Astrocyte (in vitro differentiated cells and primary cell): Measurements from ENCODE around the gene KCND2. TPM values are rescaled to one million over a fixed set of nuclear protein-coding genes. Genes with fewer than 3 reads are reported as not detected.

ENCODE experiments used
- DNase-seq: peaks from one replicate; pipeline ENCODE4 v3.0.0-alpha.2; 2010; ENCODE audit warnings: low read depth
- FAIRE-seq: peaks from 2 replicates; lab custom pipeline; 2011; peaks lifted over from hg19 to GRCh38; lab: Jason Lieb, UNC
- H2AFZ ChIP-seq: 2 replicates; pipeline ENCODE4 v1.6.0; 2012; ENCODE audit warnings: low read depth, low read length, inconsistent platforms
- H3K27ac ChIP-seq: 2 replicates; pipeline ENCODE4 v1.5.1; 2011; ENCODE audit warnings: low read depth, low read length, inconsistent platforms
- H3K27me3 ChIP-seq: 2 replicates; pipeline ENCODE4 v1.6.0; 2011; ENCODE audit warnings: low read length, inconsistent platforms; ENCODE audit not compliant: insufficient read depth
- H3K36me3 ChIP-seq: 2 replicates; pipeline ENCODE4 v1.5.1; 2011; ENCODE audit warnings: low read length, inconsistent platforms; ENCODE audit not compliant: insufficient read depth
- H3K4me1 ChIP-seq: 2 replicates; pipeline ENCODE4 v1.5.1; 2011; ENCODE audit warnings: low read length, inconsistent platforms; ENCODE audit not compliant: insufficient read depth
- H3K4me2 ChIP-seq: 2 replicates; pipeline ENCODE4 v1.6.0; 2012; ENCODE audit warnings: low read length, inconsistent platforms
- H3K4me3 ChIP-seq: 2 replicates; pipeline ENCODE4 v1.5.1; 2011; ENCODE audit warnings: low read depth, mild to moderate bottlenecking, low read length, inconsistent platforms; ENCODE audit not compliant: insufficient read depth
- H3K79me2 ChIP-seq: 2 replicates; pipeline ENCODE4 v1.6.0; 2012; ENCODE audit warnings: mild to moderate bottlenecking, low read length, inconsistent platforms; ENCODE audit not compliant: insufficient read depth
- H3K9ac ChIP-seq: 2 replicates; pipeline ENCODE4 v1.6.0; 2012; ENCODE audit warnings: mild to moderate bottlenecking, low read length, inconsistent platforms
- H3K9me3 ChIP-seq: 2 replicates; pipeline ENCODE4 v1.5.1; 2012; ENCODE audit warnings: low read depth, mild to moderate bottlenecking, low read length, inconsistent platforms; ENCODE audit not compliant: insufficient read depth
- H4K20me1 ChIP-seq: 2 replicates; pipeline ENCODE4 v1.6.0; 2012; ENCODE audit warnings: low read length, inconsistent platforms; ENCODE audit not compliant: insufficient read depth
- H3K27ac Mint-ChIP-seq: one replicate; pipeline ENCODE4 v1.8.0; 2021; ENCODE audit warnings: mild to moderate bottlenecking, mixed read lengths; ENCODE audit not compliant: unreplicated experiment
- H3K27me3 Mint-ChIP-seq: one replicate; pipeline ENCODE4 v1.8.0; 2021; ENCODE audit warnings: low read depth, mixed read lengths; ENCODE audit not compliant: unreplicated experiment
- H3K36me3 Mint-ChIP-seq: one replicate; pipeline ENCODE4 v1.8.0; 2021; ENCODE audit warnings: low read depth, mixed read lengths; ENCODE audit not compliant: unreplicated experiment
- H3K4me1 Mint-ChIP-seq: one replicate; pipeline ENCODE4 v1.8.0; 2021; ENCODE audit warnings: low read depth, mixed read lengths; ENCODE audit not compliant: unreplicated experiment
- H3K4me3 Mint-ChIP-seq: one replicate; pipeline ENCODE4 v1.8.0; 2021; ENCODE audit warnings: mild to moderate bottlenecking, moderate library complexity, mixed read lengths; ENCODE audit not compliant: unreplicated experiment
- H3K9me3 Mint-ChIP-seq: one replicate; pipeline ENCODE4 v1.8.0; 2021; ENCODE audit warnings: mild to moderate bottlenecking, mixed read lengths; ENCODE audit not compliant: unreplicated experiment
- EZH2 ChIP-seq: IDR thresholded peaks from 2 replicates; pipeline ENCODE4 v1.6.1; 2012; ENCODE audit warnings: mild to moderate bottlenecking, low read length, inconsistent platforms; ENCODE audit not compliant: insufficient read depth
- total RNA-seq: library from RNA; stranded (reverse); gene quantifications from 2 replicates; pipeline ENCODE4 v1.2.1, GENCODE V29; 2021
- TF ChIP-seq, protein P1 (sequence below): IDR thresholded peaks from 2 replicates; pipeline ENCODE4 v1.5.1; 2011; ENCODE audit warnings: low read depth, mild to moderate bottlenecking, inconsistent platforms, low read length, moderate library complexity; ENCODE audit not compliant: insufficient read depth

The KCND2 gene
- total RNA-seq, 1 donor from 2014 or later, result 0.30 TPM

DNA sequence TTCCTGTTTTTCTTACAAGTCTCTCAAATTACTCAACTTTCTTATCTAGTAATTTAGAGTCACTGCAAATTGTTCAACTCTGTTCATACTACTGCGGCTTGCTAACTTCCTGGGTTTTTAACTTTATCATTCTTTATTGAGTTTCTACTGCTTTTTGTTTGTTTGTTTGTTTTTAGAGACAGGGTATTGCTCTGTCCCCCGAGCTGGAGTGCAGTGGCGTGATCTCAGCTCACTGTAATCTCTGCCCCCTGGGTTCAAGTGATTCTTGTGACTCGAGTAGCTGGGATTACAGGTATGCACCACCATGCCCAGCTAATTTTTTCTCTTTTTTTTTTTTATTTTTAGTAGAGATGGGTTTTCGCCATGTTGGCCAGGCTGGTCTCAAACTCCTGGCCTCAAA lies 402.1 kb downstream of the KCND2 start:
- Histone ChIP-seq H3K36me3 (no peaks in the 10 kb centered on the region), H3K9ac (no peak overlapping the region), H3K27me3 (no peaks in the 10 kb centered on the region), H3K4me3 (no peak overlapping the region), H3K4me2 (no peak overlapping the region), H2AFZ (no peak overlapping the region), H3K27ac (no peak overlapping the region), H3K4me1 (no peaks in the 10 kb centered on the region), H3K79me2 (no peaks in the 10 kb centered on the region), H3K9me3 (no peaks in the 10 kb centered on the region), H4K20me1 (no peaks in the 10 kb centered on the region)
- Mint-ChIP-seq H3K27ac (no peak overlapping the region), H3K4me3 (no peak overlapping the region), H3K9me3 (no peaks in the 10 kb centered on the region), H3K4me1 (no peaks in the 10 kb centered on the region), H3K36me3 (no peaks in the 10 kb centered on the region), H3K27me3 (no peaks in the 10 kb centered on the region)
- TF ChIP-seq, protein P1, sequence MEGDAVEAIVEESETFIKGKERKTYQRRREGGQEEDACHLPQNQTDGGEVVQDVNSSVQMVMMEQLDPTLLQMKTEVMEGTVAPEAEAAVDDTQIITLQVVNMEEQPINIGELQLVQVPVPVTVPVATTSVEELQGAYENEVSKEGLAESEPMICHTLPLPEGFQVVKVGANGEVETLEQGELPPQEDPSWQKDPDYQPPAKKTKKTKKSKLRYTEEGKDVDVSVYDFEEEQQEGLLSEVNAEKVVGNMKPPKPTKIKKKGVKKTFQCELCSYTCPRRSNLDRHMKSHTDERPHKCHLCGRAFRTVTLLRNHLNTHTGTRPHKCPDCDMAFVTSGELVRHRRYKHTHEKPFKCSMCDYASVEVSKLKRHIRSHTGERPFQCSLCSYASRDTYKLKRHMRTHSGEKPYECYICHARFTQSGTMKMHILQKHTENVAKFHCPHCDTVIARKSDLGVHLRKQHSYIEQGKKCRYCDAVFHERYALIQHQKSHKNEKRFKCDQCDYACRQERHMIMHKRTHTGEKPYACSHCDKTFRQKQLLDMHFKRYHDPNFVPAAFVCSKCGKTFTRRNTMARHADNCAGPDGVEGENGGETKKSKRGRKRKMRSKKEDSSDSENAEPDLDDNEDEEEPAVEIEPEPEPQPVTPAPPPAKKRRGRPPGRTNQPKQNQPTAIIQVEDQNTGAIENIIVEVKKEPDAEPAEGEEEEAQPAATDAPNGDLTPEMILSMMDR, result no peak
- no peak for TF ChIP-seq EZH2
- FAIRE-seq (no peak), DNase-seq (no peak)

DNA sequence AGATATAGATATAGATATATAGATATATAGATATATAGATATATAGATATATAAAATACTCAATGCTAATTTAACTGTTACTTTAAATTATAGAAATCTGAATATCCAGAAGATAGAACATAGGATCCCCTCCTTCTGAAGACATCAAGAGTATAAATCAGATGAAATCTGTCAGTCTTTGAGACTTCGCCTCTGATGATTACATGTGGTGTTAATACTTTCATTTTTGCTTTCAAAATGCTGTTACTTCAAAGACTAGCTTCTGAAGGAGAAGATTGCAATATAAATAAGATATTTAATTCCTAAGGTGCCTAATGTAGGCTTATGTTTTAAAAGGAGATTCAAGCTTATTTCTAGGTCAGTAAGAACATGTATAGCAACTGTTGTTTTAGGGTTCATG lies 404.6 kb downstream of the KCND2 start:
- DNase-seq (no peak), FAIRE-seq (no peak)
- Histone ChIP-seq H3K36me3 (no peaks in the 10 kb centered on the region), H3K4me1 (no peaks in the 10 kb centered on the region), H3K4me3 (no peak overlapping the region), H3K27me3 (no peaks in the 10 kb centered on the region), H3K27ac (no peak overlapping the region), H3K9me3 (no peaks in the 10 kb centered on the region), H4K20me1 (no peaks in the 10 kb centered on the region), H3K4me2 (no peak overlapping the region), H3K79me2 (no peaks in the 10 kb centered on the region), H3K9ac (no peak overlapping the region), H2AFZ (no peak overlapping the region)
- H3K36me3 Mint-ChIP-seq, result no peaks in the 10 kb centered on the region
- H3K4me3 Mint-ChIP-seq, result no peak overlapping the region
- no peak for TF ChIP-seq EZH2
- TF ChIP-seq, protein P1, result no peak
- no peak overlapping the region for H3K27ac Mint-ChIP-seq
- no peaks in the 10 kb centered on the region for H3K9me3 Mint-ChIP-seq
- H3K27me3 Mint-ChIP-seq, result no peaks in the 10 kb centered on the region
- no peaks in the 10 kb centered on the region for H3K4me1 Mint-ChIP-seq

DNA sequence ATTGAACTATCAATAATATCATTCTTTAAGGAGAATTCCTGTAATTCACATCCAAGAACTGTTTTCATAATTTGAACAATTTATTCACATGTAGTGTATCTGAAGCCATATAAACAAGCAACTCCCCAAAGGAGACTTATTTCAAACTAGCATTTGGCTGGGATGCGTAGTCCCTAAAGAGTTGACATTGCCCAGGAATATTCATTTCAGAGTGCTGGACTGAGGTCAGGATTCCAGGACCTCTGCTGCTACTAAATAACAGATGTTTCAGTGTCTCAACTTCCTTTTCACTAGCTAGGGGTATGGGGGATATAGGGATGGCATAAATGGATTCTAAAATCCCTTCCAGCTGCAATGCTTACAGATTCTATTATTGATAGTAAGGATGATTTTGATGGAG lies 408.0 kb downstream of the KCND2 start:
- FAIRE-seq (no peak), DNase-seq (no peak)
- no peaks in the 10 kb centered on the region for H3K27me3 ChIP-seq
- Mint-ChIP-seq H3K36me3 (no peaks in the 10 kb centered on the region), H3K4me3 (no peak overlapping the region), H3K4me1 (no peaks in the 10 kb centered on the region), H3K9me3 (no peaks in the 10 kb centered on the region), H3K27me3 (no peaks in the 10 kb centered on the region), H3K27ac (no peak overlapping the region)
- no peak for TF ChIP-seq EZH2
- TF ChIP-seq, protein P1, result no peak
- H3K4me2 ChIP-seq, result no peak overlapping the region
- no peak overlapping the region for H2AFZ ChIP-seq
- no peak overlapping the region for H3K9ac ChIP-seq
- H4K20me1 ChIP-seq, result no peaks in the 10 kb centered on the region
- no peak overlapping the region for H3K27ac ChIP-seq
- H3K4me1 ChIP-seq, result no peaks in the 10 kb centered on the region
- H3K36me3 ChIP-seq, result no peaks in the 10 kb centered on the region
- no peaks in the 10 kb centered on the region for H3K79me2 ChIP-seq
- H3K9me3 ChIP-seq, result no peaks in the 10 kb centered on the region
- H3K4me3 ChIP-seq, result no peak overlapping the region
